ENCODE measurements around the gene USP7. TPM values are rescaled to one million over a fixed set of nuclear protein-coding genes. Genes with fewer than 3 reads are reported as not detected.

The USP7 gene
- 110 TPM for polyA plus RNA-seq
- long read RNA-seq, donor 1, full-length matches to known transcripts, result 3 of 3 reads
- long read RNA-seq, donor 1, partial matches to known transcripts, result 0 of 3 reads
- long read RNA-seq, donor 1, other reads (novel, unspliced or antisense), result 0 of 3 reads
- long read RNA-seq, donor 2, full-length matches to known transcripts, result 5 of 16 reads
- long read RNA-seq, donor 2, partial matches to known transcripts, result 11 of 16 reads
- long read RNA-seq, donor 2, other reads (novel, unspliced or antisense), result 0 of 16 reads
- long read RNA-seq, donor 3, result 0 reads
- long read RNA-seq, donor 4, result 0 reads
- long read RNA-seq, donor 5, full-length matches to known transcripts, result 4 of 4 reads
- long read RNA-seq, donor 5, partial matches to known transcripts, result 0 of 4 reads
- long read RNA-seq, donor 5, other reads (novel, unspliced or antisense), result 0 of 4 reads
- long read RNA-seq, donor 6, full-length matches to known transcripts, result 2 of 2 reads
- long read RNA-seq, donor 6, partial matches to known transcripts, result 0 of 2 reads
- long read RNA-seq, donor 6, other reads (novel, unspliced or antisense), result 0 of 2 reads
- long read RNA-seq, donor 7, result 0 reads
- long read RNA-seq, donor 8, partial matches to known transcripts, result 23 of 25 reads
- long read RNA-seq, donor 8, other reads (novel, unspliced or antisense), result 0 of 25 reads
- long read RNA-seq, donor 9, result 0 reads
- long read RNA-seq, donor 10, full-length matches to known transcripts, result 2 of 2 reads
- long read RNA-seq, donor 10, partial matches to known transcripts, result 0 of 2 reads
- long read RNA-seq, donor 10, other reads (novel, unspliced or antisense), result 0 of 2 reads
- long read RNA-seq, donor 11, full-length matches to known transcripts, result 1 of 1 reads
- long read RNA-seq, donor 11, partial matches to known transcripts, result 0 of 1 reads
- long read RNA-seq, donor 11, other reads (novel, unspliced or antisense), result 0 of 1 reads

DNA sequence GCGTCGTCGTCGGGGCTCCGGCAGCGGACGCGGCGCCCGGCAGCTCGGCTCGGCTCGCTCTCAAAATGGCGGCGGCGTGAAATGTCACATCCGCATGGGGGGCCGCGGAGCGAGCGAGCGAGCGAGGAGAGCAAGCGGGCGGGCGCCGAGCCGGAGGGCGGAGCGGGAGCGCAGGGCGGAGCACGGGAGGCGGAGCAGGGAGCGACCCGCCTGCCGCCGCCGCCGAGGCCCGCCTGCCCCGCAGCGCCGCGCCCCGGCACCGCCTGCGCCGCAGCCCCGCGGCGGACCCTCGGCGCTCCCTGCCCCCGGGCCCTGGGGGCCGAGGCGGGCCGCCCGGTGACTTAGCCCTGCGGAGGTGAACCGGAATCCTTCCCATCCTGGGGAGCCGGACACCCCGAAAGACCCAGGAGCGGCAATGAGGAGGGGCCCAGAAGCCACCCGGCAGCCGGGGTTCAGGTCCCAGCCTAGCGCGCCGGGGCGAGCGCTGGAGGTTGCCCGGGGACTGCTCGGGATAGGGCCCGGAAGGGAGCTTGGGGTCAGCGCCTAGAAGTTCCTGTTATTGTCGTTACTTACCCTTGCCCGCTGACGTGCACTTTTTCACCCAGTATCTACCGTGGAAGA is at the start of gene USP7:
Gene USP7, minus strand, starts transcription at position 86 of the 621 bp plus-strand sequence. CDS start 621 bp downstream, outside the sequence.
- H3K4me1 ChIP-seq (ENCODE audit: control insufficient read depth, insufficient read depth, low read length), result peaks cover 21% of the 10 kb centered on the region
- peak within 1 kb of the TSS; percentile 60 for H3K27ac ChIP-seq (ENCODE audit: low read length)
- no peaks in the 10 kb centered on the region for H3K36me3 ChIP-seq (ENCODE audit: control insufficient read depth, insufficient read depth, low read length)
- DNase-seq, result peak; percentile 90 to 95
- H3K27me3 ChIP-seq (ENCODE audit: control insufficient read depth, insufficient read depth, low read length), result no peaks in the 10 kb centered on the region
- H3K4me3 ChIP-seq (ENCODE audit: low read length), result peak within 1 kb of the TSS; percentile 80
- WGBS (ENCODE audit: insufficient coverage, low lambda C conversion rate), result no CpG with 5 or more reads among the region's 79 CpGs
- H3K9me3 ChIP-seq (ENCODE audit: control insufficient read depth, low read depth, low read length), result no peaks in the 10 kb centered on the region

DNA sequence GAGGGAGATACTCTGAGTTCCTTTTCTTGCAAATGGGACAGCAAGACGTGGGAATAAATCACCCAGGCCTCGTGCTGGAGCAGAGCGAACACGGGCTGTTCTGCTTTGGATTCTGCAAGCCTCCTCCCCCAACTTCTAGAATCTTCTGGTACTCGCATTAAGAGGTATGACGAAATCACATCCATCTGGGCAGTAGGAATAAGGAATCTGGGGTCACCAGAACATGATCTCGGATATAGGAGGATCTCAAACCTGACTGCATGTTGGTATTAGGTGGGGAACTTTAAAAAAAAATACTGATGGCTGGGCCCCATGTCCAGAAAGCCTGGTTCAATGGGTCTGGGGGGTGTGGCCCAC is 49.8 kb upstream of the USP7 start:
- WGBS (ENCODE audit: insufficient coverage, low lambda C conversion rate), result no CpG with 5 or more reads among the region's 7 CpGs

DNA sequence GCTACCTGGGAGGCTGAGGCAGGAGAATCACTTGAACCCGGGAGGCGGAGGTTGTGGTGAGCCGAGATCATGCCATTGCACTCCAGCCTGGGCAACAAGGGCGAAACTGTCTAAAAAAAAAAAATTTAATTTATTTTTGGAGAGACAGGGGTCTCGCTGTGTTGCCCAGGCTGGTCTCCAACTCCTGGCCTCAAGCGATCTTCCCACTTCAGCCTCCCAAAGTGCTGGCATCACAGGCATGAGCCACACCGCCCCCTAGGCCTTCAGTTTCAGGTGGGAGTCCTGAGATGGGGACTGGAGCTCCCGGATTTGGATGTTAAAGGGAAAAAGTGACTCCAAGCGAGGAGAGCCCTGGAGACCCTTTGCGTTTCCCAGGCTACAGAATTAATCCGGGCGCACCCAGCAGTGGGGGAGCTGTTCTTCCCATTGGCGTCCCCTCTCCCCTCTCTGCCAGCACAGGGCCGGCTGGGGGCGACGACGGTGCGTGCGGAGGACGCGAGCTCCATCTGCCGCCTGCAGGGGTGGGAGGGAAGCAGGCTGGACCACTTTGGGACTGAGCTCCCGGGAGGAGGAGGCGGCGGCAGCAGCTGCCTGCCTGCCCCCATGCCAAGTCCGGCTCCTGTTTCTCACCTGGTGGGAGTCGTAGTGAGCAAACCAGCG is 49.3 kb upstream of the USP7 start:
- Histone ChIP-seq H3K27ac (ENCODE audit: low read length) (no peak overlapping the region), H3K27me3 (ENCODE audit: control insufficient read depth, insufficient read depth, low read length) (peaks cover 3% of the 10 kb centered on the region), H3K4me1 (ENCODE audit: control insufficient read depth, insufficient read depth, low read length) (no peaks in the 10 kb centered on the region), H3K36me3 (ENCODE audit: control insufficient read depth, insufficient read depth, low read length) (no peaks in the 10 kb centered on the region), H3K4me3 (ENCODE audit: low read length) (no peak overlapping the region), H3K9me3 (ENCODE audit: control insufficient read depth, low read depth, low read length) (no peaks in the 10 kb centered on the region)
- peak in 1 of 2 donors; percentile 12 for DNase-seq
- no CpG with 5 or more reads among the region's 28 CpGs for WGBS (ENCODE audit: insufficient coverage, low lambda C conversion rate)

More for the DNA sequence above, 49.8 kb upstream of the USP7 start:
- H3K36me3 ChIP-seq (ENCODE audit: control insufficient read depth, insufficient read depth, low read length), result no peaks in the 10 kb centered on the region
- H3K4me3 ChIP-seq (ENCODE audit: low read length), result no peak overlapping the region
- H3K4me1 ChIP-seq (ENCODE audit: control insufficient read depth, insufficient read depth, low read length), result no peaks in the 10 kb centered on the region
- no peak overlapping the region for H3K27ac ChIP-seq (ENCODE audit: low read length)
- no peak for DNase-seq
- peaks cover 3% of the 10 kb centered on the region for H3K27me3 ChIP-seq (ENCODE audit: control insufficient read depth, insufficient read depth, low read length)
- no peaks in the 10 kb centered on the region for H3K9me3 ChIP-seq (ENCODE audit: control insufficient read depth, low read depth, low read length)

DNA sequence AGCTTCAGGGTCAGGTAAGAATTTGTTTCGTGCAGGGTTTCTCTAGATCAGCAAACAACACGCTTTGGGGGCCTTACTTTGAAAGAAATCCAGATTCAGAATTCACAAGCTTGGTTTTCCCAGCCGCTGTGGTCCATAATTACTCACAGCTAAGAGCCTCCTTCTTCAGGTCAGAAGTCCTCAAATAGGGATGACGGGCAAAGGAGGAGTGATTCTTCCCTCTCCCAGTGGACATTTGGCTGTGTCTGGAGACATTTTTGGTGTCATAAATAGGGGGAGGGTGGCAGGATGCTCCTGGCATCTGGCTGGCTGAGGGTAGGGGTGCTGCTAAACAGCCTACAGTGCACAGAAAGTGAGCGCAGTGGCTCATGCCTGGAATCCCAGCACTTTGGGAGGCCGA is 48.6 kb upstream of the USP7 start:
- H3K4me3 ChIP-seq (ENCODE audit: low read length), result no peak overlapping the region
- no peaks in the 10 kb centered on the region for H3K36me3 ChIP-seq (ENCODE audit: control insufficient read depth, insufficient read depth, low read length)
- DNase-seq, result no peak
- no CpG with 5 or more reads among the region's 6 CpGs for WGBS (ENCODE audit: insufficient coverage, low lambda C conversion rate)
- peaks cover 3% of the 10 kb centered on the region for H3K27me3 ChIP-seq (ENCODE audit: control insufficient read depth, insufficient read depth, low read length)
- H3K27ac ChIP-seq (ENCODE audit: low read length), result no peak overlapping the region
- no peaks in the 10 kb centered on the region for H3K4me1 ChIP-seq (ENCODE audit: control insufficient read depth, insufficient read depth, low read length)
- no peaks in the 10 kb centered on the region for H3K9me3 ChIP-seq (ENCODE audit: control insufficient read depth, low read depth, low read length)

DNA sequence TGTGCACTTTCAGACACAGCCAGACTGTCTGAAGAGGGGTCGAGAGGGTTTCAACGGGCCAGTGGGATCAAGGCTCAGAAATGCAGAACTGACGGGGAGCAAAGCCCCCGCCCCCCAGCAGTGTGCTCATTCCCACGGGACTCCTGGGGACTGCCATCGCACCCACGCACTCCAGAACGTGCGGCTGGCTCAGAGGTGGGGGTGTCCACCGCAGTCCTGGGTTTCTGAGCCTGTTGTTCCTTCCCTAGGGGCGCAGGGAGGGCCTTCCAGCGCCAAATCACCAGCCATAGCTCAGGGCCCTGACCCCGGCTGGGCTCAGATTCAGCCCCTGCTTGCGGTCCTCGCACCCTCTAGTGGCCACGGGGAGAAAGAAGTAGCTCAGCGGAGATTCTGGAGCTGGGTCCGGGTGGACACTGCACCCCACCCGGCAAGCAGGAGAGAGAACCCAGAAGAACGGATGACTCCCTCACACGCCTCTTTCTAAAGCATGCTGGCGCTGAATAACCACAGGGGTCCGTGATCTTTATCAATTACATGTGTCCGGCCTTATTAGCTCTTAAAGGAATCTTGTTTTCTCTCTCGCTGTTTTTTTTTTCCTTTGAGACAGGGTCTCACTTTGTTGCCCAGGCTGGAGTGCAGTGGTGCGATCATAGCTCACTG is 45.0 kb upstream of the USP7 start:
- H3K27me3 ChIP-seq (ENCODE audit: control insufficient read depth, insufficient read depth, low read length), result peaks cover 3% of the 10 kb centered on the region
- no peaks in the 10 kb centered on the region for H3K36me3 ChIP-seq (ENCODE audit: control insufficient read depth, insufficient read depth, low read length)
- peak; percentile 60 to 64 for DNase-seq
- peak overlapping the region; percentile 16 for H3K4me3 ChIP-seq (ENCODE audit: low read length)
- H3K4me1 ChIP-seq (ENCODE audit: control insufficient read depth, insufficient read depth, low read length), result peaks cover 5% of the 10 kb centered on the region
- no CpG with 5 or more reads among the region's 26 CpGs for WGBS (ENCODE audit: insufficient coverage, low lambda C conversion rate)
- no peak overlapping the region for H3K27ac ChIP-seq (ENCODE audit: low read length)
- H3K9me3 ChIP-seq (ENCODE audit: control insufficient read depth, low read depth, low read length), result no peaks in the 10 kb centered on the region

DNA sequence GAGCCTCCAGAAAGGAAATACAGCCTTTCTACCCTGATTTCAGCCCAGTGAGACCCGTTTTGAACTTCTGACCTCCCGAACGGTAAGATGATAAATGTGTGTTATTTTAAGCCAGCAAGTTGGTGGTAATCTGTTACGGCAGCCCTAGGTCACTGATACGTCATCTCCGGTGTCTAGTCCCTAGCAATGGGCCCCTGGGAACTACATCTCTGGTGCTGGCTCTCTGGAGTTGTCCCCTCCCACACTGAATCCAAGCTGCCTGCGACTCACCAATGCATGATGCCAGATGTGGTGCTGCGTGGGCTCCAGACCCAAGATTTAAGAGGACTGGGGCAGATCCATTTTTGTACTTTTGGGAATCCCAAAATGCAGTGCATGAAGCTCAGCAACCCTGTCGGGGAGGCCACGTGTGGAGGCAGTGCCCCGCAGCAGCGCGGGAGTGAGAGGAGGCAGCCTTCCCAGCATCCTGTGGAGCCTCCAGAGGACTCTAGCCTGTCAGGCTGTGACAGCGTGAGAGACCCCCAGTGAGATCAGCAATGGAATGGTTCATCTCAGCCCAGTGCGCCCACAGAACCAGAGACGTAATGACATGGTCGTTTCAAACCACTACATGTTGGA is 43.6 kb upstream of the USP7 start:
- H3K9me3 ChIP-seq (ENCODE audit: control insufficient read depth, low read depth, low read length), result no peaks in the 10 kb centered on the region
- no peaks in the 10 kb centered on the region for H3K27me3 ChIP-seq (ENCODE audit: control insufficient read depth, insufficient read depth, low read length)
- no peak overlapping the region for H3K4me3 ChIP-seq (ENCODE audit: low read length)
- DNase-seq, result no peak
- no CpG with 5 or more reads among the region's 17 CpGs for WGBS (ENCODE audit: insufficient coverage, low lambda C conversion rate)
- H3K4me1 ChIP-seq (ENCODE audit: control insufficient read depth, insufficient read depth, low read length), result peaks cover 9% of the 10 kb centered on the region
- H3K27ac ChIP-seq (ENCODE audit: low read length), result no peak overlapping the region
- H3K36me3 ChIP-seq (ENCODE audit: control insufficient read depth, insufficient read depth, low read length), result no peaks in the 10 kb centered on the region

DNA sequence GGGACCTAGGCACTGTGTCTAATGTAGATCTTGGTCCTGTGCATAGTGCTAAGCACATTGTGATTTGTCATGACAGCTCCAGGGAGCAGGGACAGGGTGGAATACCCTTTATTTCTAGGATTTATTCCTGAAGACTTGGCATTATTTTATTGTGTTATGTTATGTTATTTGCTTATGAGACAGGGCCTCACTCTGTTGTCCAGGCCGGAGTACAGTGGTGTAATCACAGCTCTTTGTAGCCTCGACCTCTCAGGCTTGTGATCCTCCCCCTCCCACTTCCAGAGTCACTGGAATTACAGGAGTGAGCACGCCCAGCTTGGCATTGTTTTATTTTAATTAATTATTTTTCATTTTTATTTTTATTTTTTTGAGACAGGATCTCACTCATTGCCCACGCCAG is 40.5 kb upstream of the USP7 start:
- Histone ChIP-seq H3K36me3 (ENCODE audit: control insufficient read depth, insufficient read depth, low read length) (no peaks in the 10 kb centered on the region), H3K9me3 (ENCODE audit: control insufficient read depth, low read depth, low read length) (no peaks in the 10 kb centered on the region), H3K4me3 (ENCODE audit: low read length) (no peak overlapping the region), H3K27me3 (ENCODE audit: control insufficient read depth, insufficient read depth, low read length) (no peaks in the 10 kb centered on the region), H3K27ac (ENCODE audit: low read length) (no peak overlapping the region), H3K4me1 (ENCODE audit: control insufficient read depth, insufficient read depth, low read length) (peaks cover 9% of the 10 kb centered on the region)
- no CpG with 5 or more reads among the region's 4 CpGs for WGBS (ENCODE audit: insufficient coverage, low lambda C conversion rate)
- DNase-seq, result no peak

DNA sequence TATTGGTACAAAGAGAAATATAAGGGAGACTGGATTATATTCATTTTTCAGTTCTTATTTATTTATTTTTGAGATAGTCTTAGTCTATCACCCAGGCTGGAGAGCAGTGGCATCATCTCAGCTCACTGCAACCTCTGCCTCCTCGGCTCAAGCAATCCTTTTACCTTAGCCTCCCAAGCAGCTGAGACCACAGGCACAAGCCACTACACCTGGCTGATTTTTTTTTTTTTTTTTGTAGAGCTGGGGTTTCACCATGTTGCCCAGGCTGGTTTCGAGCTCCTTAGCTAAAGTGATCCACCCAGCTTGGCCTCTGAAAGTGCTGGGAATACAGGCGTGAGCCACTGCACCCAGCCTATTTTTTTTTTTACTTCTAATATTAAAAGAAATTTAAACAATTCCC is 40.1 kb upstream of the USP7 start:
- Histone ChIP-seq H3K27ac (ENCODE audit: low read length) (no peak overlapping the region), H3K4me3 (ENCODE audit: low read length) (no peak overlapping the region), H3K4me1 (ENCODE audit: control insufficient read depth, insufficient read depth, low read length) (peaks cover 9% of the 10 kb centered on the region), H3K27me3 (ENCODE audit: control insufficient read depth, insufficient read depth, low read length) (no peaks in the 10 kb centered on the region), H3K36me3 (ENCODE audit: control insufficient read depth, insufficient read depth, low read length) (no peaks in the 10 kb centered on the region), H3K9me3 (ENCODE audit: control insufficient read depth, low read depth, low read length) (no peaks in the 10 kb centered on the region)
- no peak for DNase-seq
- WGBS (ENCODE audit: insufficient coverage, low lambda C conversion rate), result 100% methylated on average over 1 of the region's 3 CpGs

DNA sequence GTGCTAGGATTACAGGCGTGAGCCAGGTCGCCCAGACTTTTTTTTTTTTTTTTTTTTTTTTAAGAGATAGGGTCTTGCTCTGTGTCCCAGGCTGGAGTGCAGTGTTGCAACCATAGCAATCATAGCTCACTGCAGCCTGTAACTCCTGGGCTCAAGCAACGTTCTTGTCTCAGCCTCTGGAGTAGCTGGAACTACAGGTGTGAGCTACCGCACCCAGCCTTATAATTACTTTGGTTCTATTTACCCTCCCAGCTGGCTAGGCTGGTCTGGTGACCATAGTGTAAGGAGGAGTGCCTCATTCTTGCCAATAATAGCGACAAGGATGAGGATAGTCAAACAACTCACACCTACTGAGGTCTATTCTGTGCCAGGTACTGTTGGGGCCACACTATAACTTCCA is 39.6 kb upstream of the USP7 start:
- H3K27ac ChIP-seq (ENCODE audit: low read length), result no peak overlapping the region
- H3K27me3 ChIP-seq (ENCODE audit: control insufficient read depth, insufficient read depth, low read length), result no peaks in the 10 kb centered on the region
- H3K36me3 ChIP-seq (ENCODE audit: control insufficient read depth, insufficient read depth, low read length), result no peaks in the 10 kb centered on the region
- H3K4me3 ChIP-seq (ENCODE audit: low read length), result no peak overlapping the region
- peak; percentile 45 to 76 for DNase-seq
- no CpG with 5 or more reads among the region's 5 CpGs for WGBS (ENCODE audit: insufficient coverage, low lambda C conversion rate)
- H3K4me1 ChIP-seq (ENCODE audit: control insufficient read depth, insufficient read depth, low read length), result peaks cover 9% of the 10 kb centered on the region
- no peaks in the 10 kb centered on the region for H3K9me3 ChIP-seq (ENCODE audit: control insufficient read depth, low read depth, low read length)

Measured in large intestine (tissue), 12 donors.